IPS-18c (cell line): Measurements from ENCODE around the gene TFPI.

Experiments used
- H3K4me3 ChIP-seq: 2 replicates; pipeline ENCODE4 v1.7.0; 2013; ENCODE audit warnings: low read depth, mild to moderate bottlenecking, low read length, moderate library complexity; ENCODE audit not compliant: insufficient read depth
- H3K9me3 ChIP-seq: one replicate; pipeline ENCODE4 v1.6.1; 2013; ENCODE audit warnings: mild to moderate bottlenecking, low read length, moderate library complexity; ENCODE audit not compliant: control insufficient read depth, insufficient read depth

Gene TFPI

DNA sequence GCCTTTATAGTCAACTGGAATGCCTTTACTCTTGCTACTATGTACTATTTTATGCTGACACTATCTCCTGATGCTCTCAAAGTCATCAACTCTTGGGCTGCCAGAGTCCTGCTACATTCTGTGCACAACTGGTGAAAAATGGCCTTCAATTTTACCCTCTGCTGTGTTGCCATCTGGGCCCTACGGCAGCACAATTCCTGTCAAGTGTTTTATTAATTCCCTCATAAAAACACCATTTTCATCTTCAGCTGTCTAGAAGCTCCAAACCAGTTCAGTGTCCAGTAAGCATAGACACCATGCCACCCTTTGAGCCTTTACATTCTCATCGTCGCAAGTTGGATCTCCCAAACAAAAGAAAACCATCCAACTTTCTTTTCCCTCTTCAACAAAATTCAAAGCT, 132.7 kb downstream of the TFPI start:
- Histone ChIP-seq H3K9me3 (no peaks in the 10 kb centered on the region), H3K4me3 (no peak overlapping the region)

DNA sequence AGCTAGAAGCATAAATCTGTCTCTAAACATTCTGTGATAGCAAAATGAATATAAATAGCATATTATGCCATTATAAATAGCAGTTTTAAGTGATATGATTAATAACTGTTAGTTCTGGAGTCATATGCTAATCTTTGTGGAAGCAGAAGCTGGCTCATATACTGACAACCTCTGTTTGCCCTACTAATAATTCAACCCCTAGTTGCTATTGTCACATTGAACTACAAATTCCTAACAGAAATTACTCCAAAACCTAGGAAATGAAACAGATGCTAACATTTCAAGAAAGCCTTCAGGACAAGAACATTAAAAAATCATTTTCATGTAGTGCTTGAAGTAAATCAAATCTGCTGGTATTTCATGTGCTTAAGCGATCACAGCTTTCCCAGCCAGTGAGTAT, 134.4 kb downstream of the TFPI start:
- H3K4me3 ChIP-seq: no peak overlapping the region
- H3K9me3 ChIP-seq: no peaks in the 10 kb centered on the region

DNA sequence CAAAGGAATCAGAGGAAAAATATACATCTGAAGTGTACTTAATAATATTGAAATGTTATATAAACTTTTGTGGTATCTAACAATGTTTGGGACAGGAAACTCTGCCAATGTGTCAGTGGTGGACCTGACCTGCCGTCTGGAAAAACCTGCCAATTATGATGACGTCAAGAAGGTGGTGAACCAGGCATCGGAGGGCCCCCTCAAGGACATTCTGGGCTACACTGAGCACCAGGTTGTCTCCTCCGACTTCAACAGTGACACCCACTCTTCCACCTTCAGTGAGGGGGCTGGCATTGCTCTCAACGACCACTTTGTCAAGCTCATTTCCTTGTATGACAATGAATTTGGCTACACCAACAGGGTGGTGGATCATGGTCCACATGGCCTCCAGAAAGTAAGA, 138.8 kb downstream of the TFPI start:
- Histone ChIP-seq H3K4me3 (no peak overlapping the region), H3K9me3 (no peaks in the 10 kb centered on the region)
